ENCODE results near the gene CCDC92.

GRCh38 chr12:123898673-123899072, 74.0 kb downstream of the CCDC92 start:
- TF ChIP-seq CTCF (IDR thresholded peaks at IDR 0.05; ENCODE audit: poor library complexity, severe bottlenecking) (no peak), EP300 (conservative IDR thresholded peaks at IDR 0.05; ENCODE audit: poor library complexity, severe bottlenecking) (no peak)
